Measurements from ENCODE around the gene DQX1.
"Not testable (repeated sequence)": the region's sequence is repeated elsewhere in the genome, so short reads cannot be mapped to it uniquely, and the experiment has no call there.

The DQX1 gene, protein sequence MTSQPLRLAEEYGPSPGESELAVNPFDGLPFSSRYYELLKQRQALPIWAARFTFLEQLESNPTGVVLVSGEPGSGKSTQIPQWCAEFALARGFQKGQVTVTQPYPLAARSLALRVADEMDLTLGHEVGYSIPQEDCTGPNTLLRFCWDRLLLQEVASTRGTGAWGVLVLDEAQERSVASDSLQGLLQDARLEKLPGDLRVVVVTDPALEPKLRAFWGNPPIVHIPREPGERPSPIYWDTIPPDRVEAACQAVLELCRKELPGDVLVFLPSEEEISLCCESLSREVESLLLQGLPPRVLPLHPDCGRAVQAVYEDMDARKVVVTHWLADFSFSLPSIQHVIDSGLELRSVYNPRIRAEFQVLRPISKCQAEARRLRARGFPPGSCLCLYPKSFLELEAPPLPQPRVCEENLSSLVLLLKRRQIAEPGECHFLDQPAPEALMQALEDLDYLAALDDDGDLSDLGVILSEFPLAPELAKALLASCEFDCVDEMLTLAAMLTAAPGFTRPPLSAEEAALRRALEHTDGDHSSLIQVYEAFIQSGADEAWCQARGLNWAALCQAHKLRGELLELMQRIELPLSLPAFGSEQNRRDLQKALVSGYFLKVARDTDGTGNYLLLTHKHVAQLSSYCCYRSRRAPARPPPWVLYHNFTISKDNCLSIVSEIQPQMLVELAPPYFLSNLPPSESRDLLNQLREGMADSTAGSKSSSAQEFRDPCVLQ

DNA sequence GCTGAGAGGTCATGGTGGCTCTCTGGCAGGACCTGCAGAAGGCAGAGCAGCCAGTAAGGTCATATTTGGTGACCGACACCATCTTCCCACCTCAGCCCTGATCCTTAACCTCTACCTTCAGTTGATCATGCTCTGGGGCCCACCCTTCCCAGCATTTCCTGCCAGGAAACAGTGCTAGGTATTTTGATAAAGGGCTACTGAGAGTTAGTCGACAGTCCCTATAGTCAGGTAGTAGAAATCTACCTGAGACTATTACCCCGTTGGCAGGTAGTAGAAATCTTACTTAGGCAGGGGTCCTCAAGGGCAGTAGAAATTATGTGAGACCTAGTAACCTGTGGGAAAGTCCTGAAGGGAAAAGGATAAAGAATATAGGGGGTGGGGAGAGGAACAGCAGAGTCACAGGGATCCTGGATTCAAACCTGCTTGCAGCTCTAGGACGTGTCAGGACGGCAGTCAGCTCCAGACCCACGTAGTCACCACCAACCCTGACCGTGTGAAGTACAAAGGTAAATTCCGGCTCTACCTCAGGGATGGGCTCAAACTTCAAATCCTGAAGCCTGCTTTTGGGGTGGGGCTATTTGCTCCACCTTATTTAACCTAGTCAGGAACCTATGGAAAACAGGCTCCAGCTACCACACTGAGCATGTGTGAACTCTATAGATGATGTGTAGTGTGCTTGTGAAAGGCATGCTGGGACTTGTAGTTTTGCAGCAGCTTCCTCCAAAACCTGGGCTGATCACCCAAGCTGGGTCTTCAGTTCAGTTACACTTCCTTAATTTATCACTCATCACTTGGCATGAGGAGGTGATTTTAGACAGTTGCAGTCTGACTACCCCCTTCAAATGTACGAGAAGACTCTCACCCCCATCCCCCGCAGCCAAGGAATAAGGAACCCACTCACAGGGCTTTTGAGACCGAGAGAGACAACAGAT is at the start of gene DQX1:
DQX1 (minus strand) TSS at position 515 of the 932 bp plus-strand sequence; CDS start at position 13, 502 bp downstream.
- no peak for TF ChIP-seq ZNF274 (IDR thresholded peaks at IDR 0.05; ENCODE audit: low read depth, low read length)
- no peak within 1 kb of the TSS for H3K4me3 ChIP-seq (ENCODE audit: low read length)

DNA sequence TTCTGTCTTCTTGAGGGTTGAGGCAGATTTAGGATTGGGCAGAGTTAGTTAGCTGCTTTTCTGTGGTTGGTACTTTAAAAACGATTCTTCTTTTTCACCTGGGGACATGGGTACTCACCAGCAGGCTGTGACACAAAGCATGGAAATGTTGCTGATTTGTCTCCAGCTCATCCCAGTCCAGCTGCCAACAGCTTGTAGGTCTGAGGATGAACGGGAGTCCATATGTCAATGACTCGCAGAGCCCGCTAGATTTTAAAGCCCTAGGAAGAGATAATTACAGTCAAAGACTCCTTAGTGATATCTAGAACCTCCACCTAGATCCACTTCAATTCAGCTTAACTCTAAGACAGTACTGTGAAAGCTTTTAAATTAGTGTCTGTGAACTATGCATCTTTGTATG is 49.3 kb upstream of the DQX1 start:
- TF ChIP-seq ZNF274 (IDR thresholded peaks at IDR 0.05; ENCODE audit: low read depth, low read length): no peak
- H3K4me3 ChIP-seq (ENCODE audit: low read length): no peak overlapping the region

DNA sequence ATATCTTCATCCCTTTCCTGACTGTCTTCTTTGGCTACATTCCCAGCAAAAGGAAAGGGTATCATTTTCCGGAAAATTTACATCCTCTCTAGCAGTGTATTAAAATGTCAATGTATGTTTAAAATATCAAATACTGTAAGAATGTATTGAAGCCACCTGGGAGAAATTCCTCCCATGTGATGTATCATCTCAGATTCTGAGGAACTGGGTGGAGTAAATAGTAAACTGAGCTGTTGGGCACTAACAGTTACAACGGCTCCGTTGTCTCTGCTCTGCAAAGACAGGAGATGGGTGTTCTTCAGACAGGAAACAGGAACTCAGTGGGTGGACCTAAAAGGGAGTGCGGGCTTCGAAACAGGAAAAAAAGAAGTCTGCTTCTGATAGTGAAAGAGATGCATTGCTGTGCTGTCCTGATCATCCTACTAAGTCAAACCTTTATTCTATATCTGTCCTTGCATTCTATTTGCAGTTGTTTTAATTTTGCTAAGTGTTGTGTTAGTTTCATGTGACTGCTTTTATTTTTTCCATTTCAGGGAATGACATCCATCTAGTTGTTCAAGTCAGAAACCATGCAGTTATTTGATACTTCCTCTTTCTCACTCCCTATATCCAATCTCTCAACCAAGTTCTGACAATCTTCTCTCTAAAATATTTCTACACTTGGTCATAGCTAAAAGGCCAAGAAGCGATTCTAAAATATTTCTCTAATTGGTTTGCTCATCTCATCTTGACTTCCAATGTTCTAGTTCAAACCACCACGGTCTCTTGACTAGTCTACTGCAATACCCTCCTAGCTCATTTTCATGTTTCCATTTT is 47.9 kb upstream of the DQX1 start:
- H3K4me3 ChIP-seq (ENCODE audit: low read length): no peak overlapping the region; the same call in 1 of the 2 replicates
- TF ChIP-seq ZNF274 (IDR thresholded peaks at IDR 0.05; ENCODE audit: low read depth, low read length): no peak

DNA sequence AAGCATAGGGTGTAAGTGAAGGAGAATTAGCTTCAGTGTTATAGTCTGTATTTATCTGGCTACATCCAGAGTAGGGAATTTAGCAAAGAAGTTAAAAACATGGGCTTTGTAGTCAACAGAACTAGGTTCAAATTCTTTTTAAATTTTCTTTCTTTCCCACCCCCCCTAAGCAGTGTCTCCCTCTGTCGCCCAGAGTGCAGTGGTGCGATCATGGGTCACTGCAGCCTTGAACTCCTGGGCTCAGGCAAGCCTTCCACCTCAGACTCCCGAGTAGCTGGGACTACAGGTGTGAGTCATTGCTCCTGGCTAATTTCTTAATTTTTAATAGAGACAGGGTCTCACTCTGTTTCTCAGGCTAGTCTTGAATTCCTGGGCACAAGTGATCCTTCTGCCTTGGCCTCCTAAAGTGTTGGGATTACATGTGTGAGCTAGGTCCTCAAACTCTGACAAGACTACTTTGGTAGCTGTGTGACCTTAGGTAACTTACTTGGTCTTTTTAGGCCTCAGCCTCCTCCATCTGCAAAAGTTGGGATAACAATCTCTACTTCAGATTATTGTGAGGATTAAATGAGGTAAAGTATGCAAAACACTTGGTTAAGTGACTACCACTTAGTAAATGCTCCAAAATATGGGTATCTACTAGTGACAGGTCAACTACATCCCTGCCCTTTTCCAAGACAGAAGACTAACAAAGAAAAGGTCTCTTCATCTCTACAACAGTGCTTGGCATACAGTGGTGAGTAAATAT is 46.3 kb upstream of the DQX1 start:
- no peak for TF ChIP-seq ZNF274 (IDR thresholded peaks at IDR 0.05; ENCODE audit: low read depth, low read length)
- H3K4me3 ChIP-seq (ENCODE audit: low read length): no peak overlapping the region

DNA sequence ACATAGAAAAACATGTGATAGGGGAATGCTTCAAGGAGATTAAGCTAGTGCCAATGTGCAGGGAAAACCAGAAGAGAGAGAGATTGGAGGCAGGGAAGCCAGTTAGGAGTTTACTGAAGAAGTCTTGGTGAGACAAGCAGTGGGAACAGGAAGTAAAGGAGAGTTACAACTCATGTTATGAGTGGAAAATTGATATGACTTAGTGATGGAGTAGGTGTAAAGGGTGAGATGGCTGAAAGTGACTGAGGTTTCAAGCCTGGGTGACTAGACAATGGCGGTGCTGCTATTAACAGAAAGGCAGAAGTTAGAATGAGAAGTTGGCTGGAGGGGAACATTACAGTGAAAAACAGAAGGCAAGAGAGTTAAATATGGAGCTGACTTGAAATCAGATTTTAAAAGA is 45.0 kb upstream of the DQX1 start:
- no peak for TF ChIP-seq ZNF274 (IDR thresholded peaks at IDR 0.05; ENCODE audit: low read depth, low read length)
- no peak overlapping the region for H3K4me3 ChIP-seq (ENCODE audit: low read length)

DNA sequence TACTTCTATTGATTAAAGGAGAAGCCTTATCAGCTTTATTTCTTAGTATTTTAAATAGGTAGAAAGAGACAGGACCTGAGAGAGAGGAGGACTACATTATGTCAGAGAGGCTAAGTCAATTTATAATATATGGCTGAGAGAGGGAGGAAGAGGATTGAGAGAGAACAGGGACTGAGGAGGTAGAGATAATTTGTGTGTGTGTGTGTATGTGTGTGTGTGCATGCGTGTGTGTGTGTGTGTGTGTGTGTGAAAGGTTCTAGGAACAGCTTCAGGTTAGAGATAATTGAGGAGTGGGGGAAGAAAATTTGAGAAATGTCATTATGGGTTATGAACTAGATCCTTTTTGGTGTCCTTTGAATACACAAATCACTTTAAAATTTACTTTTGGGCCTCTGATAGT is 43.7 kb upstream of the DQX1 start:
- H3K4me3 ChIP-seq (ENCODE audit: low read length): no peak overlapping the region
- TF ChIP-seq ZNF274 (IDR thresholded peaks at IDR 0.05; ENCODE audit: low read depth, low read length): no peak

DNA sequence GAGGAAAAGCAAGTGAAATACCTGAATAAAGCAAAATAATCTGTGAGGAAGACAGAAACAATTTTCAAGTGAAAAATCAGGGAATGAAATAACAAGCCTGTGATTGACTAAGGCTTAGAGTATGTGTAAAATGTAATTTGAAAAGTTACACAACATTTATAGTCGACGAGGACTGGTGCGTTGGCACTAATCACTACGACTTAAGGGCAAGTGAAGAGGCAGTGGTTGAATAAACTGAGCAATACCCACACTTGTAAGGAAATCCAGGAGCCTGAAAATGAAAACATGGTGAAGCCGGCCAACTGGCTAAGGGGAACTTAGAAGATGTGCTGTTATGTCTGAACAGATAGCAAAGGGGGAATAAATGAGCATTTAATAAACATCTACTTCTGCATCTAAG is 41.9 kb upstream of the DQX1 start:
- no peak for TF ChIP-seq ZNF274 (IDR thresholded peaks at IDR 0.05; ENCODE audit: low read depth, low read length)
- no peak overlapping the region for H3K4me3 ChIP-seq (ENCODE audit: low read length)

DNA sequence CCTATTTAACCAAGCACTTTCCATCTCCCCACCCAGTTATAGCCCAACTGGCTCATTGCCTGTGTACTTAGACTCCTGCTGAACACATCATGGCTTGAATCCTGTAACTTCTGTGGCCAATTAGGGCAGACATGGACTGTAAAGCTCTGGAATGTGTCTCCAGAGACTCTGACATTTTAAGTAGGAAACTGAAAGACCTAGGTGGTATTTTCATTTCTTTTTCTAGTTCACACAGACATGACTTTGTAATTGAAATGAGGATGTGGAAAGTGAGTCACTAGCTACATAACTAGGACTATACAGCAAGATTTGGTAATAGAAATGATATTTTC is 40.7 kb upstream of the DQX1 start:
- H3K4me3 ChIP-seq (ENCODE audit: low read length): no peak overlapping the region
- TF ChIP-seq ZNF274 (IDR thresholded peaks at IDR 0.05; ENCODE audit: low read depth, low read length): no peak

DNA sequence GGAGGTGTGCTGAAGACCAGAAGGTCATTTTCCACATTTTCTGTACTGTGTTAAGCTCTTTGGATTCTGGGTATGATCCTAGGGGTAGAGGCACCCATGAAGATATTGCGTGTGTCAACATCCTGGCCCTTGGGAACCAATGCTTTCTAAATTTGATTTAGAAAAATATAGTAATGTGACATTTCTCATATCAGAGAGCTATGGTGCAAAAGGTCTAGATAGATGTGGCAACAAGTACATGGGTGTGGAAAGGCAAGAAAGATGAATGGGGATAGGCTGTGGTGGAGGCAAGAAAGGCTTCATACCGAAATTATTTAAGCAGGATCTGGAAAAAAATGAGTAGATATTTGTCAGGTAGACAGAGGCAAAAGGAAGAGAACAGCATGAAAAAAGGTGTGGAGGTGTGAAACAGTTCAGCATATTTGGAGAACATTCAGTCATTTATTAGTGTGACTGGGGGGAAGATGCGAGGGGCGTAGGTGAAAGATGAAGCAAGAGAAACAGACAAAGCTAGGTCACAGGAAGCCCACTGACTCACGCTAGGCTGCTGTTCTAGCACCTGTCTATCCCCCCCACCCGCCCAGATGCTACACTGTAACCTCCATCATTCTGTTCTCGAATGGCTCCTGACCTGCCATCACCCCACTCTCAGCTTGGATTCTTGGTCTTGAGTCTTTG is 40.2 kb upstream of the DQX1 start:
- TF ChIP-seq ZNF274 (IDR thresholded peaks at IDR 0.05; ENCODE audit: low read depth, low read length): no peak
- H3K4me3 ChIP-seq (ENCODE audit: low read length): no peak overlapping the region

DNA sequence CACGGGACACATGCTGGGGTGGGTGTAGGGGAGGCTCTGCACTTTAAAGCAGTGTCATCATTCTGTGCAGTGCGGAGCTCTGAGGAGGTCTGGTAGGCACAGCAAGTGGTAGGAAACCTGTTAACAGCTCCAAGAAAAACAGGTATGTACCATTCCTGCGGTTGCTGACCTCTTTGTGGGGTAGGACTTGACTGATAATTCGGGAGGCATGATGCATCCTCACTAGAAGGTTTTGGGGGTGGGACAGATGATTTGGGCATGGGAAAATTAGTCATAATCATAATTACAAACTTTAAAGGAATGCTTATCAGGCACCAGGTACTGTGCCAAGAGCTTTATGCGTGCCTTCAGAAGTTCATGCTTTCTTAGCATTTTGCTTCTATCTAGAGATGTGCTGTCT is 38.2 kb upstream of the DQX1 start:
- TF ChIP-seq ZNF274 (IDR thresholded peaks at IDR 0.05; ENCODE audit: low read depth, low read length): no peak

DNA sequence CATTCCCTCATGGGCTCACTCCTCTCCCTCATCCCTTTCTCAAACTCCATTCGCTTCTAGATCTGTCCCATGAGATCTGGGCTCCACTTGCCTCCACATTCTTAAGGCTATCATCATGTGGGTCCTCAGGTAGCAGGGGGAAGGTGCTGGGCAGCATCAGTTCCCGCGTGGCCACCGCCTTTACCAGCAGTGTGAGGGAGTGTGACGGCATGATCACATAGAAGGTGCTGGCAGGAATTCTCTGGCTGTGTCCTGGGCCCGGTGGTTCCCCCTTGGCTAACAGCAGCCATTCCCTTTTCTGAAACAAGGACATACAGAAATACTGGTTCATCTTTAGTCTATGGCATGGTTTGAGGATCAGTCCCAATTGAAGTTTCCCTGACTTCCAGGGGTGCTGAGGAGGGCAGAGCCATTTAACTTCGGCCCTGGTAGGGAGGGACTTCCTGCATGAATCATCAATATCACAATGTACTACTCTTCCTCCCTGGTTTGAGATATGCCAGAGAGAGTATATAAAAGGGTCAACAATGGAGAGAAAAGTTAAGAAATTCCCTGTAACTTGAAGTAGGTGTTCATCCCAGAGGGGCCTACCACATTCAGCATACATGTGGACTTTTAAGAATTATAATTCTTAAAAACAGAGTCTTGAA is 36.2 kb upstream of the DQX1 start:
- no peak overlapping the region for H3K4me3 ChIP-seq (ENCODE audit: low read length)
- TF ChIP-seq ZNF274 (IDR thresholded peaks at IDR 0.05; ENCODE audit: low read depth, low read length): no peak

More for the DNA sequence above, 38.2 kb upstream of the DQX1 start:
- no peak overlapping the region for H3K4me3 ChIP-seq (ENCODE audit: low read length)

DNA sequence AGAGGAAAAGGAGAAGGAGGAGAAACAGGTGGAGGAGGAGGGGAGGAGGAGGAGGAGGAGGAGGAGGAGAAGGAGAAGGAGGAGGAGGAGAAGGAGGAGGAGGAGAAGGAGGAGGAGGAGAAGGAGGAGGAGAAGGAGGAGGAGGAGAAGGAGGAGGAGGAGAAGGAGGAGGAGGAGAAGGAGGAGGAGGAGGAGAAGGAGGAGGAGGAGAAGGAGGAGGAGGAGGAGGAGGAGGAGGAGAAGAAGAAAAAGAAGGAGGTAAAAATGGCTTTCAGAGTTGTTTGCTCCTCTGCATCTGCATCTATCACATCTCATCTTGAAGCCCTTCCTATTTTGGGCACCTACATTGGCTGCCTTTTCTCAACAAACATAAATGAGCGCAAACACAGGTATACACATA is 35.0 kb upstream of the DQX1 start:
- not testable (repeated sequence) for H3K4me3 ChIP-seq (ENCODE audit: low read length)
